Measurements from ENCODE around the gene NUDT16. TPM values are rescaled to one million over a fixed set of nuclear protein-coding genes. Genes with fewer than 3 reads are reported as not detected.

Gene NUDT16
- total and polyA plus RNA-seq, 2 donors (not counting 1 experiment from before 2014, with no cell fraction given), result 5.1 to 19.1 TPM

GRCh38 chr3:131338948-131339640 is 42.5 kb upstream of the NUDT16 start:
- no peak overlapping the region for H2AFZ ChIP-seq (ENCODE audit: insufficient read depth, low read depth, low read length, poor library complexity, severe bottlenecking)
- ChIA-PET CTCF (no interaction called here), POLR2A (no interaction called here)
- intact Hi-C loops (cut with micrococcal nuclease), result no loop called here
- WGBS (ENCODE audit: insufficient coverage), result 100% methylated on average over 2 of the region's 3 CpGs
- Mint-ChIP-seq H3K27me3 (no peaks in the 10 kb centered on the region), H3K4me1 (no peaks in the 10 kb centered on the region), H3K4me3 (no peak overlapping the region), H3K9me3 (ENCODE audit: insufficient read depth) (peaks cover 3% of the 10 kb centered on the region), H3K27ac (no peak overlapping the region)
- H4K20me1 ChIP-seq (ENCODE audit: control insufficient read depth, insufficient read depth, low read length, poor library complexity, severe bottlenecking), result no peaks in the 10 kb centered on the region
- no peak overlapping the region for H3K27ac ChIP-seq (ENCODE audit: low read length in 2 of 2)
- H3K27me3 ChIP-seq (replicated peaks in 1 of 4; ENCODE audit: control extremely low read depth in 1 of 4, control insufficient read depth in 3 of 4, insufficient read depth in 4 of 4, low read length in 3 of 4), result no peaks in the 10 kb centered on the region
- no peaks in the 10 kb centered on the region for H3K4me1 ChIP-seq (ENCODE audit: control insufficient read depth in 2 of 2, insufficient read depth in 2 of 2, low read length in 2 of 2)
- no peaks in the 10 kb centered on the region for H3K36me3 ChIP-seq (replicated peaks in 1 of 2; ENCODE audit: control extremely low read depth in 1 of 2, control insufficient read depth in 1 of 2, extremely low read depth in 1 of 2, insufficient read depth in 2 of 2, low read length in 1 of 2)
- H3K9ac ChIP-seq (ENCODE audit: low read length), result no peak overlapping the region
- DNase-seq, result no peak
- TF ChIP-seq CTCF (IDR thresholded peaks at IDR 0.05), result no peak
- TF ChIP-seq EZH2 (IDR thresholded peaks at IDR 0.05; ENCODE audit: borderline replicate concordance, insufficient read depth, low read depth, low read length, poor library complexity, severe bottlenecking), result no peak
- H3K79me2 ChIP-seq (ENCODE audit: control insufficient read depth, insufficient read depth, low read length), result no peaks in the 10 kb centered on the region
- no peak for ATAC-seq (ENCODE audit: low read depth)
- H3K9me3 ChIP-seq (ENCODE audit: control extremely low read depth in 1 of 3, control insufficient read depth in 2 of 3, insufficient read depth in 1 of 3, low read length in 2 of 3), result peaks cover 0 to 6% (median 0%) of the 10 kb centered on the region in 3 donors
- H3K4me3 ChIP-seq (ENCODE audit: control extremely low read depth in 1 of 5, extremely low read depth in 1 of 5, insufficient read depth in 1 of 5, low read depth in 2 of 5, low read length in 4 of 5), result no peak overlapping the region
- no peak overlapping the region for H3K4me2 ChIP-seq (replicated peaks; ENCODE audit: low read depth, low read length, poor library complexity, severe bottlenecking)

- ChIA-PET CTCF (no interaction called here), POLR2A (no interaction called here)
- Histone ChIP-seq H3K27ac (ENCODE audit: low read length in 2 of 2) (no peak overlapping the region), H3K79me2 (ENCODE audit: control insufficient read depth, insufficient read depth, low read length) (no peaks in the 10 kb centered on the region), H3K9ac (ENCODE audit: low read length) (no peak overlapping the region), H3K4me2 (replicated peaks; ENCODE audit: low read depth, low read length, poor library complexity, severe bottlenecking) (no peak overlapping the region), H3K36me3 (replicated peaks in 1 of 2; ENCODE audit: control extremely low read depth in 1 of 2, control insufficient read depth in 1 of 2, extremely low read depth in 1 of 2, insufficient read depth in 2 of 2, low read length in 1 of 2) (no peaks in the 10 kb centered on the region), H3K9me3 (ENCODE audit: control extremely low read depth in 1 of 3, control insufficient read depth in 2 of 3, insufficient read depth in 1 of 3, low read length in 2 of 3) (peaks cover 0 to 6% (median 0%) of the 10 kb centered on the region in 3 donors), H3K27me3 (replicated peaks in 1 of 4; ENCODE audit: control extremely low read depth in 1 of 4, control insufficient read depth in 3 of 4, insufficient read depth in 4 of 4, low read length in 3 of 4) (no peaks in the 10 kb centered on the region), H3K4me1 (ENCODE audit: control insufficient read depth in 2 of 2, insufficient read depth in 2 of 2, low read length in 2 of 2) (no peaks in the 10 kb centered on the region), H4K20me1 (ENCODE audit: control insufficient read depth, insufficient read depth, low read length, poor library complexity, severe bottlenecking) (no peaks in the 10 kb centered on the region), H2AFZ (ENCODE audit: insufficient read depth, low read depth, low read length, poor library complexity, severe bottlenecking) (no peak overlapping the region), H3K4me3 (ENCODE audit: control extremely low read depth in 1 of 5, extremely low read depth in 1 of 5, insufficient read depth in 1 of 5, low read depth in 2 of 5, low read length in 4 of 5) (no peak overlapping the region)
- TF ChIP-seq CTCF (IDR thresholded peaks at IDR 0.05), result no peak
- no peak for TF ChIP-seq EZH2 (IDR thresholded peaks at IDR 0.05; ENCODE audit: borderline replicate concordance, insufficient read depth, low read depth, low read length, poor library complexity, severe bottlenecking)
- Mint-ChIP-seq H3K4me1 (no peaks in the 10 kb centered on the region), H3K4me3 (no peak overlapping the region), H3K27me3 (no peaks in the 10 kb centered on the region), H3K9me3 (ENCODE audit: insufficient read depth) (peaks cover 3% of the 10 kb centered on the region), H3K27ac (no peak overlapping the region)
- ATAC-seq (ENCODE audit: low read depth) (no peak), DNase-seq (no peak)
- intact Hi-C loops (cut with micrococcal nuclease), result no loop called here
- 100% methylated on average over 2 of the region's 2 CpGs for WGBS (ENCODE audit: insufficient coverage)
Measured at GRCh38 chr3:131341761-131342160, 39.8 kb upstream of the NUDT16 start.

Measured in B cell (primary cell).